ENCODE measurements around the gene LHFPL4.
"Not testable (repeated sequence)": the region's sequence is repeated elsewhere in the genome, so short reads cannot be mapped to it uniquely, and the experiment has no call there.

LHFPL4 gene

GRCh38 chr3:9534429-9534828 lies 19.2 kb downstream of the LHFPL4 start:
- DNase-seq = no peak

GRCh38 chr3:9525078-9525477 lies 28.5 kb downstream of the LHFPL4 start:
- DNase-seq = no peak

- DNase-seq = no peak
Observed at GRCh38 chr3:9514956-9515355, 38.7 kb downstream of the LHFPL4 start.

GRCh38 chr3:9514306-9514705 lies 39.3 kb downstream of the LHFPL4 start:
- DNase-seq = no peak

- no peak for DNase-seq
Observed at GRCh38 chr3:9512456-9513045, 41.1 kb downstream of the LHFPL4 start.

GRCh38 chr3:9508781-9509180 lies 44.8 kb downstream of the LHFPL4 start:
- DNase-seq = no peak

- no peak for DNase-seq
Observed at GRCh38 chr3:9507586-9508578, 45.7 kb downstream of the LHFPL4 start.

GRCh38 chr3:9503283-9503682 lies 50.3 kb downstream of the LHFPL4 start:
- DNase-seq = peak in 1 of 2 experiments; percentile 22

GRCh38 chr3:9501226-9501625 lies 52.4 kb downstream of the LHFPL4 start:
- DNase-seq = no peak

GRCh38 chr3:9500108-9501050 lies 53.2 kb downstream of the LHFPL4 start:
- no peak for DNase-seq

GRCh38 chr3:9499455-9500107 lies 54.0 kb downstream of the LHFPL4 start:
- no peak for DNase-seq

- DNase-seq = no peak
Observed at GRCh38 chr3:9498781-9499180, 54.8 kb downstream of the LHFPL4 start.

GRCh38 chr3:9497821-9498565 lies 55.6 kb downstream of the LHFPL4 start:
- DNase-seq = no peak

GRCh38 chr3:9496893-9497292 lies 56.7 kb downstream of the LHFPL4 start:
- DNase-seq = no peak

- DNase-seq = not testable (repeated sequence)
Observed at GRCh38 chr3:9494036-9494435, 59.6 kb downstream of the LHFPL4 start.

GRCh38 chr3:9491506-9491905 lies 62.1 kb downstream of the LHFPL4 start:
- DNase-seq = no peak

- no peak for DNase-seq
Observed at GRCh38 chr3:9485248-9485647, 68.4 kb downstream of the LHFPL4 start.

GRCh38 chr3:9480265-9480664 lies 73.4 kb downstream of the LHFPL4 start:
- DNase-seq = no peak

GRCh38 chr3:9476935-9477334 lies 76.7 kb downstream of the LHFPL4 start:
- no peak for DNase-seq

- DNase-seq = no peak
Observed at GRCh38 chr3:9474482-9474881, 79.1 kb downstream of the LHFPL4 start.

- DNase-seq = no peak
Observed at GRCh38 chr3:9473496-9474065, 80.0 kb downstream of the LHFPL4 start.

Data from cerebellar nuclear complex (tissue), 1 donor.